IMR-90 (cell line): ENCODE measurements around the gene C2orf49. TPM values are rescaled to one million over a fixed set of nuclear protein-coding genes. Genes with fewer than 3 reads are reported as not detected.

Experiments
- ATAC-seq: fragments of 200-7000 bp; cut with Tn5 transposase; 2 replicates; pipeline ENCODE4 v1.9.1; 2020; ENCODE audit warnings: low read depth, mild to moderate bottlenecking, moderate library complexity
- BruUV-seq: library from RNA; stranded (reverse); fragments of 400-500 nt; replicated peaks from 2 replicates; lab custom pipeline; 2021; lab: Mats Ljungman, UMichigan
- CTCF ChIA-PET: fragments of 300-600 bp; formaldehyde crosslinking; extraction: SDS; loops from one replicate; lab custom pipeline; 2021; ENCODE audit warnings: antibody characterized with exemption; lab: Yijun Ruan, JAX
- POLR2A ChIA-PET: fragments of 300-600 bp; sonication (Branson Sonifier 250); formaldehyde crosslinking; loops from one replicate; lab custom pipeline; 2022; ENCODE audit warnings: antibody characterized with exemption; ENCODE audit not compliant: unreplicated experiment; lab: Charles Lee
- DNase-seq: peaks from one replicate; pipeline ENCODE4 v3.0.0; 2013
- H2AFZ ChIP-seq: replicated peaks from 2 replicates; pipeline ENCODE3; 2013; ENCODE audit warnings: low read length, mild to moderate bottlenecking; ENCODE audit not compliant: poor library complexity
- H2AK5ac ChIP-seq: 2 replicates; pipeline ENCODE4 v1.6.1; 2013; ENCODE audit warnings: low read depth, low read length, inconsistent platforms
- H2AK9ac ChIP-seq: replicated peaks from 2 replicates; pipeline ENCODE3; 2013; ENCODE audit warnings: mild to moderate bottlenecking, low read depth, low read length, moderate library complexity; ENCODE audit not compliant: poor library complexity
- H2BK120ac ChIP-seq: 2 replicates; pipeline ENCODE4 v1.6.1; 2013; ENCODE audit warnings: low read depth, low read length, inconsistent platforms
- H2BK15ac ChIP-seq: 3 replicates; pipeline ENCODE4 v1.6.1; 2013; ENCODE audit warnings: low read depth, low read length, inconsistent platforms
- H2BK20ac ChIP-seq: 2 replicates; pipeline ENCODE4 v1.6.1; 2013; ENCODE audit warnings: low read depth, mild to moderate bottlenecking, inconsistent platforms, low read length, moderate library complexity
- H2BK5ac ChIP-seq: 2 replicates; pipeline ENCODE4 v1.6.1; 2013; ENCODE audit warnings: mild to moderate bottlenecking, low read depth, low read length, inconsistent platforms; ENCODE audit not compliant: poor library complexity, severe bottlenecking
- H3K14ac ChIP-seq: replicated peaks from 2 replicates; pipeline ENCODE4 v1.6.1; 2013; ENCODE audit warnings: low read depth, low read length, inconsistent platforms
- H3K18ac ChIP-seq: 2 replicates; pipeline ENCODE4 v1.6.1; 2013; ENCODE audit warnings: low read depth, low read length, control low read depth
- H3K23ac ChIP-seq: 2 replicates; pipeline ENCODE4 v1.6.1; 2013; ENCODE audit warnings: low read depth, low read length, inconsistent platforms
- H3K27ac ChIP-seq: 2 replicates; pipeline ENCODE4 v1.5.1; 2013; ENCODE audit warnings: mild to moderate bottlenecking, control low read depth, low read length; ENCODE audit not compliant: insufficient read depth
- H3K27me3 ChIP-seq: 2 replicates; pipeline ENCODE4 v1.6.1; 2013; ENCODE audit warnings: low read length; ENCODE audit not compliant: control insufficient read depth, insufficient read depth
- H3K36me3 ChIP-seq: 2 replicates; pipeline ENCODE4 v1.6.1; 2013; ENCODE audit warnings: low read length, mixed read lengths; ENCODE audit not compliant: control insufficient read depth, insufficient read depth
- H3K4ac ChIP-seq: 2 replicates; pipeline ENCODE4 v1.6.1; 2013; ENCODE audit warnings: low read depth, low read length, inconsistent platforms
- H3K4me1 ChIP-seq: 2 replicates; pipeline ENCODE4 v1.6.1; 2013; ENCODE audit warnings: low read length, mixed read lengths; ENCODE audit not compliant: control insufficient read depth, insufficient read depth
- H3K4me2 ChIP-seq: 2 replicates; pipeline ENCODE4 v1.6.1; 2013; ENCODE audit warnings: low read depth, mild to moderate bottlenecking, control low read depth, low read length, moderate library complexity
- H3K4me3 ChIP-seq: 2 replicates; pipeline ENCODE4 v1.5.1; 2013; ENCODE audit warnings: low read depth, mild to moderate bottlenecking, control low read depth, low read length, moderate library complexity; ENCODE audit not compliant: insufficient read depth
- H3K56ac ChIP-seq: 2 replicates; pipeline ENCODE4 v1.6.1; 2013; ENCODE audit warnings: low read length, inconsistent platforms; ENCODE audit not compliant: insufficient read depth; ENCODE audit errors: extremely low read depth
- H3K79me1 ChIP-seq, 2 experiments: 2 replicates each; pipeline ENCODE4 v1.6.1; 2013; ENCODE audit warnings: low read length in 2 of 2, inconsistent platforms in 1 of 2, low read depth in 1 of 2
- H3K9ac ChIP-seq: 2 replicates; pipeline ENCODE4 v1.6.1; 2013; ENCODE audit warnings: low read depth, low read length, control low read depth
- H3K9me1 ChIP-seq: 2 replicates; pipeline ENCODE4 v1.6.1; 2013; ENCODE audit warnings: low read length, inconsistent platforms; ENCODE audit not compliant: insufficient read depth
- H3K9me3 ChIP-seq: 2 replicates; pipeline ENCODE4 v1.6.1; 2013; ENCODE audit warnings: low read length; ENCODE audit not compliant: control insufficient read depth, insufficient read depth
- H4K20me1 ChIP-seq: 2 replicates; pipeline ENCODE4 v1.6.1; 2013; ENCODE audit warnings: low read length, inconsistent platforms; ENCODE audit not compliant: insufficient read depth
- H4K5ac ChIP-seq: 2 replicates; pipeline ENCODE4 v1.6.1; 2013; ENCODE audit warnings: mild to moderate bottlenecking, low read depth, low read length, control low read depth
- H4K8ac ChIP-seq, 2 experiments: 2 replicates each; pipeline ENCODE4 v1.6.1; 2013; ENCODE audit warnings: low read depth in 2 of 2, low read length in 2 of 2, control low read depth in 1 of 2, inconsistent platforms in 1 of 2
- H4K91ac ChIP-seq: 2 replicates; pipeline ENCODE4 v1.6.1; 2013; ENCODE audit warnings: low read depth, low read length, inconsistent platforms; ENCODE audit not compliant: insufficient read depth
- BHLHE40 ChIP-seq: fragments of 150-350 bp; IDR thresholded peaks from 2 replicates; pipeline ENCODE4 v1.6.1; 2016; ENCODE audit warnings: mild to moderate bottlenecking, low read depth, low read length
- CEBPB ChIP-seq: IDR thresholded peaks from 2 replicates; pipeline ENCODE4 v1.6.1; 2012; ENCODE audit warnings: low read depth, low read length, improper control_type of control experiment
- CHD1 ChIP-seq: IDR thresholded peaks from 2 replicates; pipeline ENCODE4 v1.6.1; 2012; ENCODE audit warnings: low read depth, low read length, improper control_type of control experiment
- FOS ChIP-seq: fragments of 150-350 bp; IDR thresholded peaks from 2 replicates; pipeline ENCODE4 v1.6.1; 2016; ENCODE audit warnings: low read depth, low read length
- MAFK ChIP-seq: IDR thresholded peaks from 2 replicates; pipeline ENCODE4 v1.6.1; 2012; ENCODE audit warnings: low read depth, low read length, improper control_type of control experiment
- MXI1 ChIP-seq: IDR thresholded peaks from 2 replicates; pipeline ENCODE4 v1.6.1; 2012; ENCODE audit warnings: low read depth, mild to moderate bottlenecking, low read length, moderate library complexity, borderline replicate concordance
- POLR2A ChIP-seq: IDR thresholded peaks from 2 replicates; pipeline ENCODE4 v1.6.1; 2012; ENCODE audit warnings: mild to moderate bottlenecking, low read depth, low read length
- WGBS, 2 experiments: methylation state at CpG; one replicate each; pipeline versions ENCODE4 v1.1.5 to v1.1.7; 2013; ENCODE audit warnings: missing lambda C conversion rate in 2 of 2; ENCODE audit not compliant: insufficient read length in 1 of 2; ENCODE audit errors: extremely low coverage in 2 of 2; 5-methylcytosine and 5-hydroxymethylcytosine counted together
- dilution Hi-C: fragments of 300-500 bp; cut with HindIII; formaldehyde crosslinking; loops from one replicate; pipeline ENCODE4 v1.14.3; 2018; ENCODE audit warnings: low sequenced_read_pairs; ENCODE audit not compliant: unreplicated experiment
- in situ Hi-C: fragments of 300-500 bp; cut with MboI; formaldehyde crosslinking; loops from 3 replicates; pipeline ENCODE4 v1.14.3; 2019; ENCODE audit warnings: low sequenced_read_pairs, inconsistent platforms, mixed read lengths
- intact Hi-C: fragments of 100-400 bp; cut with micrococcal nuclease; formaldehyde crosslinking; loops from 2 replicates; pipeline ENCODE4 v1.10.0; 2022
- polyA plus RNA-seq, 3 experiments: library from polyadenylated mRNA; depleted of rRNA; stranded (reverse); fragments of >200 nt; gene quantifications; 2 replicates each; pipeline ENCODE4 v1.2.3, GENCODE V29; 2012; ENCODE audit warnings: low replicate concordance in 1 of 3
- total RNA-seq: library from RNA; depleted of rRNA; stranded (reverse); fragments of >200 nt; gene quantifications from 2 replicates; pipeline ENCODE4 v1.2.3, GENCODE V29; 2012
- TF ChIP-seq, protein P1 (sequence below): fragments of 150-350 bp; IDR thresholded peaks from 2 replicates; pipeline ENCODE4 v1.6.1; 2016; ENCODE audit warnings: low read depth, mild to moderate bottlenecking, low read length, moderate library complexity, borderline replicate concordance
- TF ChIP-seq, protein P2 (sequence below): conservative IDR thresholded peaks from 2 replicates; pipeline ENCODE4 v1.5.1; 2012; ENCODE audit warnings: mild to moderate bottlenecking, low read depth, low read length, improper control_type of control experiment
- TF ChIP-seq, protein P3 (sequence below): fragments of 150-350 bp; IDR thresholded peaks from 2 replicates; pipeline ENCODE4 v1.6.1; 2017; ENCODE audit warnings: mild to moderate bottlenecking, antibody characterized with exemption, low read length, low read depth

C2orf49 gene
- total and polyA plus RNA-seq, 2 of the 4 experiments (the other 2 are of a cell fraction), result 3.8 to 8.5 TPM

DNA sequence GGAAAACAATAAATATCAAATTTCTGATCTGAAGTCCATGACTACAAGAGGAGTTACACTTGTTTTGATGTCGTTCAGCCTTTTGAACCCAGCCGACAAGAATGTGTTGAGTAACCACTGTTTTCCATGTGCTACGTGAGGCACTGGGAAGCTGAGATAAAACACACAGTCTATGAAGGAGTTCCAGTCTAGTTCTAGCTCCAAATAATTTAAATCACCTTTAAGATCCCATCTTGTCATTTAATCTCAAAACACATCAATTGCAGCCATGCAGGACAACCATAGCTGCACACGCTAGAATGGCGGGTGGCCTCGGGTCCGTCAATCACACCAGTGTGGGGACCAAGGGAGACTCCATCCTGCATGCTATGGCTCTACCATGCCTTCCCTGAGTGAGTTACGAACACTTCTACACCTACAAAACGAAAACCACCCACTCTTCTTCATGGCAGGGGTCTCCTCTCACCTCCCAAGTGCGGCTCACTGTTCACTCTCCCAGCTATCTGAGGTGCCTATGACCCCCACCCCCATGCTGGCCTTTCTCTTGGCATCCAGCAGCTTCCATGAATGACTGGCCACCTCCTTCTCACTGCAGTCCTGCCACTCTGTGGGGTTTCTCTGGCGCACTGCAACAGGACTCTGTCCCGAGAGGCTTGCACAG is 57.7 kb downstream of the C2orf49 start (continued):
- TF ChIP-seq, protein P1, sequence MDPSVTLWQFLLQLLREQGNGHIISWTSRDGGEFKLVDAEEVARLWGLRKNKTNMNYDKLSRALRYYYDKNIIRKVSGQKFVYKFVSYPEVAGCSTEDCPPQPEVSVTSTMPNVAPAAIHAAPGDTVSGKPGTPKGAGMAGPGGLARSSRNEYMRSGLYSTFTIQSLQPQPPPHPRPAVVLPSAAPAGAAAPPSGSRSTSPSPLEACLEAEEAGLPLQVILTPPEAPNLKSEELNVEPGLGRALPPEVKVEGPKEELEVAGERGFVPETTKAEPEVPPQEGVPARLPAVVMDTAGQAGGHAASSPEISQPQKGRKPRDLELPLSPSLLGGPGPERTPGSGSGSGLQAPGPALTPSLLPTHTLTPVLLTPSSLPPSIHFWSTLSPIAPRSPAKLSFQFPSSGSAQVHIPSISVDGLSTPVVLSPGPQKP, result no peak
- TF ChIP-seq FOS, result no peak

DNA sequence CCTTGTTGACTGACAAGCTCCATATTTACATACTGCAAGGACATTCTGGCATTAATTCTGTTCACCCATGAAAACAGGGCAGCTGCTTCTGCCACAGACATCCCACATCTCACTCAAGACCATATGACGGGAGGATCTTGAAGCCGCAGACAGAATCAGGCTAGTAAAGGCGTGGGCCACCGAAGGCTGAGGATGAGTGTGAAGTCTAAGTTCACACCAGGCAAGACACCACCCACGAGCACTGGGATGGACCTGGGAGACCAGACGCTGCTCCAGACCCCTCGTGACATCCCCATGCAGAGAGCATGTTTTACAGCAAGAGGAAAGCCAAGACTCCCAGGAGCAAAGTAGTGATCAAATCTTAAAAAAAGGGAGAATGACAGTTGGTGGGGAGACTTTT is 58.4 kb downstream of the C2orf49 start:
- WGBS, 2 experiments, result 80% methylated on average over 1 of the region's 7 CpGs; no CpG with 5 or more reads in 1 of the 2 experiments
- in situ Hi-C loops (no loop called here), dilution Hi-C loops (no loop called here), intact Hi-C loops (loop anchor here (2.0 kb wide), 2 partner anchors 49 to 125 kb away; no protein-coding TSS in a partner anchor)
- Histone ChIP-seq H2BK120ac (peak overlapping the region; percentile 42), H3K4me3 (peak overlapping the region; percentile 99), H2BK15ac (peak overlapping the region; percentile 55; the same call in 2 of the 3 replicates), H3K4me1 (peaks cover 38% of the 10 kb centered on the region), H3K18ac (peak overlapping the region; percentile 98), H3K14ac (peak overlapping the region; percentile 90), H4K91ac (peak overlapping the region; percentile 78), H4K8ac (peak overlapping the region; percentile 14 to 86), H3K79me1 (peaks cover 12 to 61% of the 10 kb centered on the region in 2 experiments), H3K9me3 (no peaks in the 10 kb centered on the region), H3K9ac (peak overlapping the region; percentile 100), H2AFZ (no peak overlapping the region), H2AK5ac (peak overlapping the region; percentile 90), H3K4ac (peak overlapping the region; percentile 57), H3K27ac (peak overlapping the region; percentile 100), H3K23ac (peak overlapping the region; percentile 64), H4K5ac (peak overlapping the region; percentile 53), H3K9me1 (peaks cover 35% of the 10 kb centered on the region), H2AK9ac (peak overlapping the region; percentile 47), H4K20me1 (peaks cover 56% of the 10 kb centered on the region), H3K4me2 (peak overlapping the region; percentile 98), H2BK20ac (peak overlapping the region; percentile 11), H3K36me3 (peaks cover 52% of the 10 kb centered on the region), H2BK5ac (peak overlapping the region; percentile 99), H3K56ac (peak overlapping the region; percentile 80; the same call in 1 of the 2 replicates), H3K27me3 (no peaks in the 10 kb centered on the region)
- POLR2A ChIA-PET, result interaction anchor here (0.5 to 1.3 kb wide), 2 partner anchors 42 to 94 kb away, joined by 3 read pairs; no protein-coding TSS in a partner anchor
- DNase-seq (no peak), ATAC-seq (no peak)
- TSS peak; percentile 11 for BruUV-seq
- CTCF ChIA-PET, result no interaction called here
- no peak for TF ChIP-seq CHD1
- no peak for TF ChIP-seq CEBPB
- TF ChIP-seq, protein P1, result no peak
- TF ChIP-seq, protein P2, sequence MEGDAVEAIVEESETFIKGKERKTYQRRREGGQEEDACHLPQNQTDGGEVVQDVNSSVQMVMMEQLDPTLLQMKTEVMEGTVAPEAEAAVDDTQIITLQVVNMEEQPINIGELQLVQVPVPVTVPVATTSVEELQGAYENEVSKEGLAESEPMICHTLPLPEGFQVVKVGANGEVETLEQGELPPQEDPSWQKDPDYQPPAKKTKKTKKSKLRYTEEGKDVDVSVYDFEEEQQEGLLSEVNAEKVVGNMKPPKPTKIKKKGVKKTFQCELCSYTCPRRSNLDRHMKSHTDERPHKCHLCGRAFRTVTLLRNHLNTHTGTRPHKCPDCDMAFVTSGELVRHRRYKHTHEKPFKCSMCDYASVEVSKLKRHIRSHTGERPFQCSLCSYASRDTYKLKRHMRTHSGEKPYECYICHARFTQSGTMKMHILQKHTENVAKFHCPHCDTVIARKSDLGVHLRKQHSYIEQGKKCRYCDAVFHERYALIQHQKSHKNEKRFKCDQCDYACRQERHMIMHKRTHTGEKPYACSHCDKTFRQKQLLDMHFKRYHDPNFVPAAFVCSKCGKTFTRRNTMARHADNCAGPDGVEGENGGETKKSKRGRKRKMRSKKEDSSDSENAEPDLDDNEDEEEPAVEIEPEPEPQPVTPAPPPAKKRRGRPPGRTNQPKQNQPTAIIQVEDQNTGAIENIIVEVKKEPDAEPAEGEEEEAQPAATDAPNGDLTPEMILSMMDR, result no peak
- TF ChIP-seq MAFK, result no peak
- no peak for TF ChIP-seq MXI1
- TF ChIP-seq POLR2A, result no peak
- no peak for TF ChIP-seq BHLHE40
- TF ChIP-seq, protein P3, sequence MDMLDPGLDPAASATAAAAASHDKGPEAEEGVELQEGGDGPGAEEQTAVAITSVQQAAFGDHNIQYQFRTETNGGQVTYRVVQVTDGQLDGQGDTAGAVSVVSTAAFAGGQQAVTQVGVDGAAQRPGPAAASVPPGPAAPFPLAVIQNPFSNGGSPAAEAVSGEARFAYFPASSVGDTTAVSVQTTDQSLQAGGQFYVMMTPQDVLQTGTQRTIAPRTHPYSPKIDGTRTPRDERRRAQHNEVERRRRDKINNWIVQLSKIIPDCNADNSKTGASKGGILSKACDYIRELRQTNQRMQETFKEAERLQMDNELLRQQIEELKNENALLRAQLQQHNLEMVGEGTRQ, result no peak
